ENCODE data around the gene PDZD11.
"Not testable (repeated sequence)": the region's sequence is repeated elsewhere in the genome, so short reads cannot be mapped to it uniquely, and the experiment has no call there.

Gene PDZD11

DNA sequence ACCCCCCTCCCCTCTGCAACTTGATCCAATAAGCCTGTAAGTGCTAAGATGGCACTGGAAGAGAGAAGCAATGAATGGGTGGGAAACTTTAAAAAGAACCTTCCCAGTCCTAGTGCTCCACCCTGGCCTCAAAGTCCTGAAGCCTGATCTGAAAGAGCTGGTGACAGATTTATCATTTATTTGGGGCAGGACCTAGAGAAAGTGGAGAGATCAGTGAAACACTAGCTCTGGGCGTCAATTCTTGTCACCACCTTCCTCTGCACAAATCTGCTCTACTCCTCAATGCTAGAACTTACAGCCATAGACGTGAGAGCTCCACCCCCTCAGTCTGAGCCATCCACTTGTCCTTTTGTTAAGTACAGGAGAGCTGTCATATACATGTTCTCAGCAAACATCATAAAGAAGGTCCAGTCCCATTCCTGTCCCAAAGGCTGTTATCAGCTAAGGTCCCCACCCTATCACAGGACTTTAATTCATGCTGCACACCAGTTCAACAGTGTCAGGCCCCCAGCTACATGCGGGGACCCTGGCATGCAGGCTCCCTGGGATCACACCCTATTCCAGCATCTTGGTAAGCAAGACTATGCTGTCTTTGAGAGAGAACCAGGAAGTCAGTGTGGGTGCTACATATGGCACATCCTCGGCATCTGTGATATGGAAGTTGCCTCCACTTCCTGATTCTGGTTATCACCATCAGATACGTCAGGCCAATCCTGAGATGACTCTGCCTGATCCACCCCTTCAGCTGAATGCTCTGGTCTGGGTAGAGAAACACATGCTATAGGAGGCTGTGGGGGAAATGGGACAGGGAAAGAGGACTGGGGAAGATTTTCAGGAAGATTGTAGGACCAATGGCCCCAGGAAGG is 32.1 kb downstream of the PDZD11 start:
- no peak for DNase-seq (ENCODE audit: extremely low read depth in 1 of 2, low read depth in 1 of 2)

GRCh38 chrX:70255452-70255851 is 34.3 kb downstream of the PDZD11 start:
- no peak for DNase-seq (ENCODE audit: extremely low read depth in 1 of 2, low read depth in 1 of 2)

- no peak for DNase-seq (ENCODE audit: extremely low read depth in 1 of 2, low read depth in 1 of 2)
Measured at GRCh38 chrX:70254909-70255308, 34.8 kb downstream of the PDZD11 start.

DNA sequence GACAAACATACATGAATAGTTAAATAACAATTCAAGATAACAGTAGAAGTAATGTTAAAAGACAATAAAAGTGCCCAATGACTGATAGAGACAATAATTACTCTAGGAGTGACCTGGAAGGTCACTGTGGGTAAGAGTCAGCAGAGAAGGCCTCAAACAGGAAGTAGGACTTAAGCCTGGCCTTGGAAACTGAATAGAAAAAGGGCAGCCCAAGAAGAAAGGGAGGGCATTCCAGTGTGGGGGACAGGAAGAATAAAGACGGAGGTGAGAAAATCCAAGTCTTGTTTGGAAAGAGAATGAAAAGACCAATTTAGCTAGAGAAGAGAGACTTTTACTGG is 35.7 kb downstream of the PDZD11 start:
- DNase-seq (ENCODE audit: extremely low read depth in 1 of 2, low read depth in 1 of 2): no peak

DNA sequence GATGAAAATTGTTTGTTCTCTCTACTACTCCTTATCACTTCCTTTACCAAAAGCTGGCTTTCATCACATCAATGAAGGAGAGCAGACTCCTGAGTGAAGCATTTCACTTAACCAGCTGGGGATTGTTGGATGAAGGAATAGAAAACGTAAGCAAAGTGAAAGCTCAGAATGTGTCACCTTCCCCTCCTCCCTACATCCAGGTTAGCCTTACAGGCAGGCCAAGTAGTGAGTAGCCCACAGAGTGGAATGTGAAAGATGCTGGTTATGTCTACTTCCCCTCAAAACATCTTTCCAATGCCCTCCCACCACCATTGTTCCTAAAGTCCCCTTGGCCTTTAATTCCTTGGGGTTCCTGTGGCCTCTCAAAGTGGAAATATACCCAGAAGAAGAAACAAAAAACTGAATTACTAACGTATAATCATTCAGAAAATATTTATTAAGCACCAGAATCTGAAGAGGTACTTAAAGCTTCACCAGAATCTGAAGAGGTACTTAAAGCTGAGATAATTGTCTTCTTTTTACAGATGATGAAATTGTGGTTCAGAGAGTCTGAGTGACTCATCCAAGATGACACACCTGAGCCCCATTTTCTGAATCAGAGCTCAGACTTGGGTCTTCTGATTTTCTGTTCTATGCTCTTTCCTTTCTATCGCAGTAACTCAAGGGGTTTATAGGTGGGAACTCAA is 36.2 kb downstream of the PDZD11 start:
- no peak for DNase-seq (ENCODE audit: extremely low read depth in 1 of 2, low read depth in 1 of 2)

GRCh38 chrX:70252491-70252890 is 37.2 kb downstream of the PDZD11 start:
- no peak for DNase-seq (ENCODE audit: extremely low read depth in 1 of 2, low read depth in 1 of 2)

GRCh38 chrX:70247252-70247651 is 42.5 kb downstream of the PDZD11 start:
- no peak for DNase-seq (ENCODE audit: extremely low read depth in 1 of 2, low read depth in 1 of 2)

- no peak for DNase-seq (ENCODE audit: extremely low read depth in 1 of 2, low read depth in 1 of 2)
Measured at GRCh38 chrX:70244881-70245280, 44.8 kb downstream of the PDZD11 start.

- not testable (repeated sequence) for DNase-seq (ENCODE audit: extremely low read depth in 1 of 2, low read depth in 1 of 2)
Measured at GRCh38 chrX:70243601-70244000, 46.1 kb downstream of the PDZD11 start.

DNA sequence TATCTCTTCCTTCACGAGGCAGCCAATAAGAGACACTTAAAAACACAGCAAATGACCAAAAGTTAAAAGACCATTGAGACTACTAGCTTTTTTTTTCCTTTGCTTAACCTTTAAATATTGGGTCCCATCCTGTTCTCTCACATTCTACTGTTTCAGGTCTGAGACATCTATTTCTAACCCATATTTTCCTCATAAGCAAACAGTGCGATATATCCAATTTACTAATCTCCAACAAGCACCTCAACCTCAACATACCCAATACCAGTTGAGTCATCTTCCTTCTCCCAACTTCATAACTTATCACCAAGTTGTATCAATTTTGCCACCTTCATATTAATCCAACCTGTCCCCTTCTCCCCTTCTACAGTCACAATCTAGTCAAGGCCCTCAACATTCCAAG is 48.2 kb downstream of the PDZD11 start:
- no peak for DNase-seq (ENCODE audit: extremely low read depth in 1 of 2, low read depth in 1 of 2)

DNA sequence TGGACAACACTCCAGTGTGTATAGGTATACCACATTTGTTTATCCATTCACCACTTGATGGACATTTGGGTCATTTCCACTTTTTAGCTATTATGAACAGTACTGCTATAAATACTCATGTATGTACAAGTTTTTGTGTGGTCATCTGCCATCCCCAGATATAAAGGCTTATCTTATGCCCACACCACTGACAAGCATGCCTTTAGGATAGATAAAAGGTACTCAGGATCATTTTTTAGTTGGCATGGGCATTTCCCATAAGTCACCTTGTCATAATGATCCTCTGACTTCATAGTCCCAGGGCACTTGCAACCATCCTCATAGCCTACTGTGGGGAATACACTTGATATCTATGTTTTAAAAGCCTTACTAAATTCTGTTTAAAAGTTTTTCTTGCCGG is 49.0 kb downstream of the PDZD11 start:
- DNase-seq (ENCODE audit: extremely low read depth in 1 of 2, low read depth in 1 of 2): no peak

Measured in stimulated activated CD8-positive, alpha-beta memory T cell treated with anti-CD3 and anti-CD28 coated beads, Interleukin-7, amount 100 ng/mL, for 48 hours (primary cell).